Neural progenitor cell (in vitro differentiated cells): ENCODE measurements around the gene MS4A6A. TPM values are rescaled to one million over a fixed set of nuclear protein-coding genes. Genes with fewer than 3 reads are reported as not detected.
"Not testable (repeated sequence)": the region's sequence is repeated elsewhere in the genome, so short reads cannot be mapped to it uniquely, and the experiment has no call there.

Experiments used
- DNase-seq: peaks from one replicate; pipeline ENCODE4 v3.0.0-alpha.2; 2016; ENCODE audit warnings: low spot score
- H2AFZ ChIP-seq: fragments of 200-600 bp; sonication (generic); replicated peaks from 2 replicates; pipeline ENCODE4 v1.6.1; 2016; ENCODE audit warnings: antibody characterized with exemption
- H3F3A ChIP-seq: fragments of 200-600 bp; sonication (generic); 2 replicates; pipeline ENCODE4 v1.6.1; 2016; ENCODE audit warnings: antibody characterized with exemption, low read depth
- H3K27ac ChIP-seq: fragments of 200-600 bp; sonication (generic); 2 replicates; pipeline ENCODE4 v1.5.1; 2016; ENCODE audit warnings: mild to moderate bottlenecking
- H3K27me3 ChIP-seq: fragments of 200-600 bp; sonication (generic); 2 replicates; pipeline ENCODE4 v1.6.1; 2016; ENCODE audit warnings: mild to moderate bottlenecking, moderate library complexity
- H3K36me3 ChIP-seq: fragments of 200-600 bp; sonication (generic); 2 replicates; pipeline ENCODE4 v1.5.1; 2016
- H3K4me1 ChIP-seq: fragments of 200-600 bp; sonication (generic); 2 replicates; pipeline ENCODE4 v1.6.1; 2016; ENCODE audit warnings: mixed run types
- H3K4me2 ChIP-seq: fragments of 200-600 bp; sonication (generic); 2 replicates; pipeline ENCODE4 v1.6.1; 2016
- H3K4me3 ChIP-seq: fragments of 200-600 bp; sonication (generic); 2 replicates; pipeline ENCODE4 v1.5.1; 2016
- H3K79me2 ChIP-seq: fragments of 200-600 bp; sonication (generic); 2 replicates; pipeline ENCODE4 v1.6.1; 2016; ENCODE audit warnings: low read depth
- H3K9ac ChIP-seq: fragments of 200-600 bp; sonication (generic); 2 replicates; pipeline ENCODE4 v1.6.1; 2016
- H3K9me3 ChIP-seq: fragments of 200-600 bp; sonication (generic); 2 replicates; pipeline ENCODE4 v1.5.1; 2016; ENCODE audit warnings: low read depth
- H4K20me1 ChIP-seq: fragments of 200-600 bp; sonication (generic); 2 replicates; pipeline ENCODE4 v1.6.1; 2016; ENCODE audit warnings: low read depth
- H3K27ac Mint-ChIP-seq: 3 replicates; pipeline ENCODE4 v1.8.0; 2021; ENCODE audit warnings: mixed read lengths
- H3K27me3 Mint-ChIP-seq: 2 replicates; pipeline ENCODE4 v1.8.0; 2022; ENCODE audit warnings: low read depth, mild to moderate bottlenecking, inconsistent platforms, moderate library complexity, mixed read lengths; ENCODE audit not compliant: insufficient read depth
- H3K36me3 Mint-ChIP-seq: 3 replicates; pipeline ENCODE4 v1.8.0; 2021; ENCODE audit warnings: mixed read lengths
- H3K4me1 Mint-ChIP-seq: 3 replicates; pipeline ENCODE4 v1.8.0; 2021; ENCODE audit warnings: mixed read lengths
- H3K4me3 Mint-ChIP-seq: 3 replicates; pipeline ENCODE4 v1.8.0; 2021; ENCODE audit warnings: mild to moderate bottlenecking, moderate library complexity, mixed read lengths
- H3K9me3 Mint-ChIP-seq: 3 replicates; pipeline ENCODE4 v1.8.0; 2020; ENCODE audit warnings: mixed read lengths
- CTCF ChIP-seq: fragments of 200-600 bp; sonication (generic); IDR thresholded peaks from 2 replicates; pipeline ENCODE4 v1.5.1; 2017; ENCODE audit warnings: antibody characterized with exemption, mild to moderate bottlenecking
- EZH2 ChIP-seq: fragments of 200-600 bp; sonication (generic); IDR thresholded peaks from 2 replicates; pipeline ENCODE4 v1.6.1; 2017; ENCODE audit warnings: antibody characterized with exemption, mild to moderate bottlenecking, moderate library complexity
- EZH2phosphoT487 ChIP-seq: fragments of 200-600 bp; sonication (generic); IDR thresholded peaks from 2 replicates; pipeline ENCODE4 v1.6.1; 2017; ENCODE audit warnings: antibody characterized with exemption
- total RNA-seq: library from RNA; depleted of rRNA; stranded (reverse); fragments of >200 nt; gene quantifications from 2 replicates; pipeline ENCODE4 v1.2.3, GENCODE V29; 2015; ENCODE audit warnings: low replicate concordance

Gene MS4A6A
- total RNA-seq, 1 donor from 2014 or later, result not detected

GRCh38 chr11:60155931-60156330, 27.0 kb downstream of the MS4A6A start:
- H3K4me1 ChIP-seq, result no peaks in the 10 kb centered on the region
- no peaks in the 10 kb centered on the region for H3K4me1 Mint-ChIP-seq

GRCh38 chr11:60152727-60153126, 30.2 kb downstream of the MS4A6A start:
- H3K4me3 Mint-ChIP-seq, H3K4me2 ChIP-seq, H3K9me3 Mint-ChIP-seq, H3K27ac ChIP-seq, DNase-seq, H4K20me1 ChIP-seq, H3F3A ChIP-seq, H3K36me3 ChIP-seq, H3K27me3 Mint-ChIP-seq, H3K27ac Mint-ChIP-seq, H3K9ac ChIP-seq, H3K27me3 ChIP-seq, H3K4me3 ChIP-seq, H3K4me1 Mint-ChIP-seq, H2AFZ ChIP-seq, H3K9me3 ChIP-seq, H3K79me2 ChIP-seq, H3K36me3 Mint-ChIP-seq, H3K4me1 ChIP-seq: not testable (repeated sequence)

More at GRCh38 chr11:60155931-60156330, 27.0 kb downstream of the MS4A6A start:
- no peak overlapping the region for H3K27ac Mint-ChIP-seq
- H4K20me1 ChIP-seq, result no peaks in the 10 kb centered on the region
- H3K9ac ChIP-seq, result no peak overlapping the region
- no peak overlapping the region for H3K4me3 Mint-ChIP-seq
- H3K9me3 Mint-ChIP-seq, result no peaks in the 10 kb centered on the region
- H3K36me3 Mint-ChIP-seq, result no peaks in the 10 kb centered on the region
- no peaks in the 10 kb centered on the region for H3F3A ChIP-seq
- H3K27me3 ChIP-seq, result no peaks in the 10 kb centered on the region
- H3K9me3 ChIP-seq, result peaks cover 4% of the 10 kb centered on the region
- H2AFZ ChIP-seq, result no peak overlapping the region
- H3K4me3 ChIP-seq, result no peak overlapping the region
- H3K36me3 ChIP-seq, result no peaks in the 10 kb centered on the region
- no peak overlapping the region for H3K4me2 ChIP-seq
- no peaks in the 10 kb centered on the region for H3K79me2 ChIP-seq
- DNase-seq, result no peak
- no peak overlapping the region for H3K27ac ChIP-seq
- TF ChIP-seq EZH2 (no peak), CTCF (no peak), EZH2phosphoT487 (no peak)
- H3K27me3 Mint-ChIP-seq, result no peaks in the 10 kb centered on the region

- TF ChIP-seq CTCF (no peak), EZH2 (no peak), EZH2phosphoT487 (no peak)
- H3K4me1 ChIP-seq, result no peaks in the 10 kb centered on the region
- no peak overlapping the region for H3K4me2 ChIP-seq
- peaks cover 4% of the 10 kb centered on the region for H3K9me3 ChIP-seq
- H3K9ac ChIP-seq, result no peak overlapping the region
- H3K79me2 ChIP-seq, result no peaks in the 10 kb centered on the region
- no peak overlapping the region for H3K27ac ChIP-seq
- Mint-ChIP-seq H3K4me1 (no peaks in the 10 kb centered on the region), H3K4me3 (no peak overlapping the region), H3K27me3 (no peaks in the 10 kb centered on the region), H3K27ac (no peak overlapping the region), H3K36me3 (no peaks in the 10 kb centered on the region), H3K9me3 (no peaks in the 10 kb centered on the region)
- H4K20me1 ChIP-seq, result no peaks in the 10 kb centered on the region
- H3F3A ChIP-seq, result no peaks in the 10 kb centered on the region
- no peaks in the 10 kb centered on the region for H3K27me3 ChIP-seq
- H2AFZ ChIP-seq, result no peak overlapping the region
- no peaks in the 10 kb centered on the region for H3K36me3 ChIP-seq
- DNase-seq, result no peak
- no peak overlapping the region for H3K4me3 ChIP-seq
These were observed 32.6 kb downstream of the MS4A6A start for GRCh38 chr11:60150279-60150678.

GRCh38 chr11:60145677-60146076, 37.2 kb downstream of the MS4A6A start:
- H3K79me2 ChIP-seq, result no peaks in the 10 kb centered on the region
- Mint-ChIP-seq H3K27ac (no peak overlapping the region), H3K4me1 (no peaks in the 10 kb centered on the region), H3K36me3 (no peaks in the 10 kb centered on the region), H3K9me3 (no peaks in the 10 kb centered on the region), H3K27me3 (no peaks in the 10 kb centered on the region), H3K4me3 (no peak overlapping the region)
- H3K4me2 ChIP-seq, result no peak overlapping the region
- DNase-seq, result no peak
- H2AFZ ChIP-seq, result no peak overlapping the region
- no peaks in the 10 kb centered on the region for H3F3A ChIP-seq
- H3K9me3 ChIP-seq, result peaks cover 4% of the 10 kb centered on the region
- H3K27ac ChIP-seq, result no peak overlapping the region
- H3K36me3 ChIP-seq, result no peaks in the 10 kb centered on the region
- H3K27me3 ChIP-seq, result no peaks in the 10 kb centered on the region
- no peak overlapping the region for H3K4me3 ChIP-seq
- no peak overlapping the region for H3K9ac ChIP-seq
- no peaks in the 10 kb centered on the region for H4K20me1 ChIP-seq
- TF ChIP-seq CTCF (no peak), EZH2 (no peak), EZH2phosphoT487 (no peak)
- no peaks in the 10 kb centered on the region for H3K4me1 ChIP-seq
